H9 (cell line): ENCODE measurements around the gene SEMA4A. TPM values are rescaled to one million over a fixed set of nuclear protein-coding genes. Genes with fewer than 3 reads are reported as not detected.

Experiments
- DNase-seq: peaks from one replicate; pipeline ENCODE4 v3.0.0-alpha.2; 2017
- H2AFZ ChIP-seq: one replicate; pipeline ENCODE4 v1.6.1; 2013; ENCODE audit warnings: mild to moderate bottlenecking, low read length, control low read depth, moderate library complexity
- H2AK5ac ChIP-seq: 2 replicates; pipeline ENCODE4 v1.6.1; 2013; ENCODE audit warnings: low read length, control low read depth, mixed read lengths; ENCODE audit not compliant: insufficient read length
- H2BK120ac ChIP-seq: one replicate; pipeline ENCODE4 v1.6.1; 2013; ENCODE audit warnings: low read depth, mild to moderate bottlenecking, low read length, control low read depth, inconsistent platforms; ENCODE audit not compliant: poor library complexity, severe bottlenecking
- H2BK12ac ChIP-seq: 2 replicates; pipeline ENCODE4 v1.6.1; 2013; ENCODE audit warnings: low read length, control low read depth, mixed read lengths, low read depth; ENCODE audit not compliant: insufficient read length
- H2BK15ac ChIP-seq: 2 replicates; pipeline ENCODE4 v1.6.1; 2013; ENCODE audit warnings: low read depth, low read length, control low read depth
- H2BK20ac ChIP-seq: one replicate; pipeline ENCODE4 v1.6.1; 2013; ENCODE audit warnings: low read depth, mild to moderate bottlenecking, low read length, control low read depth, inconsistent platforms; ENCODE audit not compliant: poor library complexity, severe bottlenecking
- H2BK5ac ChIP-seq: 2 replicates; pipeline ENCODE4 v1.6.1; 2013; ENCODE audit warnings: low read length, control low read depth, mixed read lengths; ENCODE audit not compliant: insufficient read length
- H3K14ac ChIP-seq: 2 replicates; pipeline ENCODE4 v1.6.1; 2013; ENCODE audit warnings: low read length, control low read depth; ENCODE audit not compliant: insufficient read depth
- H3K18ac ChIP-seq: 2 replicates; pipeline ENCODE4 v1.6.1; 2013; ENCODE audit warnings: low read depth, mild to moderate bottlenecking, mixed read lengths, low read length, control low read depth; ENCODE audit not compliant: insufficient read length
- H3K23ac ChIP-seq: 2 replicates; pipeline ENCODE4 v1.6.1; 2013; ENCODE audit warnings: low read length, control low read depth, mixed read lengths, low read depth; ENCODE audit not compliant: insufficient read length
- H3K23me2 ChIP-seq: 2 replicates; pipeline ENCODE4 v1.6.1; 2013; ENCODE audit warnings: low read depth, mild to moderate bottlenecking, mixed read lengths, low read length, control low read depth; ENCODE audit not compliant: insufficient read length, poor library complexity, severe bottlenecking
- H3K27ac ChIP-seq: 2 replicates; pipeline ENCODE4 v1.5.1; 2013; ENCODE audit warnings: low read length, control low read depth, mixed read lengths, low read depth; ENCODE audit not compliant: insufficient read length
- H3K27me3 ChIP-seq: 2 replicates; pipeline ENCODE4 v1.6.1; 2013; ENCODE audit warnings: low read length, control low read depth, inconsistent platforms; ENCODE audit not compliant: insufficient read depth
- H3K4ac ChIP-seq: 2 replicates; pipeline ENCODE4 v1.6.1; 2013; ENCODE audit warnings: low read depth, mild to moderate bottlenecking, control low read depth, inconsistent platforms, low read length, moderate library complexity
- H3K4me1 ChIP-seq: 2 replicates; pipeline ENCODE4 v1.6.1; 2013; ENCODE audit warnings: low read length, control low read depth, inconsistent platforms; ENCODE audit not compliant: insufficient read depth
- H3K4me2 ChIP-seq: 2 replicates; pipeline ENCODE4 v1.6.1; 2013; ENCODE audit warnings: low read length, control low read depth, mixed read lengths; ENCODE audit not compliant: insufficient read length, insufficient read depth
- H3K56ac ChIP-seq: 2 replicates; pipeline ENCODE4 v1.6.1; 2013; ENCODE audit warnings: low read depth, mild to moderate bottlenecking, mixed read lengths, low read length, control low read depth; ENCODE audit not compliant: insufficient read length
- H3K79me1 ChIP-seq: 2 replicates; pipeline ENCODE4 v1.6.1; 2013; ENCODE audit warnings: low read depth, mild to moderate bottlenecking, moderate library complexity, low read length, control low read depth, inconsistent platforms; ENCODE audit not compliant: insufficient read depth, poor library complexity, severe bottlenecking
- H3K79me2 ChIP-seq: 2 replicates; pipeline ENCODE4 v1.6.1; 2013; ENCODE audit warnings: low read length, control low read depth, inconsistent platforms; ENCODE audit not compliant: insufficient read depth
- H3K9ac ChIP-seq: 2 replicates; pipeline ENCODE4 v1.6.1; 2013; ENCODE audit warnings: low read length, control low read depth, mixed read lengths; ENCODE audit not compliant: insufficient read length; ENCODE audit errors: extremely low read depth
- H3K9me3 ChIP-seq: one replicate; pipeline ENCODE4 v1.6.1; 2013; ENCODE audit warnings: low read depth, low read length, inconsistent platforms; ENCODE audit not compliant: control insufficient read depth
- H3T11ph ChIP-seq: one replicate; pipeline ENCODE4 v1.6.1; 2013; ENCODE audit warnings: mild to moderate bottlenecking, low read length, control low read depth, inconsistent platforms
- H4K20me1 ChIP-seq: one replicate; pipeline ENCODE4 v1.6.1; 2013; ENCODE audit not compliant: control insufficient read depth, insufficient read length, insufficient read depth
- H4K5ac ChIP-seq: 2 replicates; pipeline ENCODE4 v1.6.1; 2013; ENCODE audit warnings: low read depth, mild to moderate bottlenecking, mixed read lengths, low read length, control low read depth; ENCODE audit not compliant: insufficient read length
- H4K8ac ChIP-seq: replicated peaks from 2 replicates; pipeline ENCODE4 v1.6.1; 2013; ENCODE audit warnings: low read length, control low read depth, mixed read lengths, low read depth; ENCODE audit not compliant: insufficient read length
- H4K91ac ChIP-seq: 2 replicates; pipeline ENCODE4 v1.6.1; 2013; ENCODE audit warnings: low read depth, mild to moderate bottlenecking, moderate library complexity, mixed read lengths, low read length, control low read depth; ENCODE audit not compliant: insufficient read length
- H3K27ac Mint-ChIP-seq, 3 experiments: 2 replicates in 2 of 3; 3 replicates in 1 of 3; pipeline ENCODE4 v1.8.0; 2020 to 2021; ENCODE audit warnings: mixed read lengths in 3 of 3, mild to moderate bottlenecking in 1 of 3, moderate library complexity in 1 of 3
- H3K27me3 Mint-ChIP-seq: 2 replicates; pipeline ENCODE4 v1.8.0; 2021; ENCODE audit warnings: low read depth, mild to moderate bottlenecking, moderate library complexity, mixed read lengths
- H3K36me3 Mint-ChIP-seq, 3 experiments: 2 replicates in 2 of 3; 3 replicates in 1 of 3; pipeline ENCODE4 v1.8.0; 2020 to 2021; ENCODE audit warnings: low read depth in 3 of 3, mixed read lengths in 3 of 3; ENCODE audit not compliant: insufficient read depth in 1 of 3
- H3K4me1 Mint-ChIP-seq, 2 experiments: 2 replicates each; pipeline ENCODE4 v1.8.0; 2020; ENCODE audit warnings: mixed read lengths in 2 of 2
- H3K4me3 Mint-ChIP-seq, 2 experiments: 2 replicates in 1 of 2; 3 replicates in 1 of 2; pipeline ENCODE4 v1.8.0; 2020 to 2021; ENCODE audit warnings: mild to moderate bottlenecking in 2 of 2, mixed read lengths in 2 of 2, moderate library complexity in 1 of 2
- H3K9me3 Mint-ChIP-seq, 2 experiments: 2 replicates in 1 of 2; 3 replicates in 1 of 2; pipeline ENCODE4 v1.8.0; 2020; ENCODE audit warnings: mild to moderate bottlenecking in 2 of 2, mixed read lengths in 2 of 2, moderate library complexity in 1 of 2
- WGBS: extraction: QIAGEN DNeasy Blood & Tissue Kit; methylation state at CpG from one replicate; pipeline ENCODE4 v1.1.7; 2013; ENCODE audit warnings: missing lambda C conversion rate, low lambda C conversion rate, mixed read lengths; ENCODE audit not compliant: insufficient read length; ENCODE audit errors: extremely low coverage; 5-methylcytosine and 5-hydroxymethylcytosine counted together
- total RNA-seq: library from RNA; stranded (reverse); gene quantifications from 2 replicates; pipeline ENCODE4 v1.2.1, GENCODE V29; 2021
- TF ChIP-seq, protein P1 (sequence below): fragments of 200-600 bp; sonication (generic); conservative IDR thresholded peaks from 3 replicates; pipeline ENCODE4 v1.8.0; 2021; ENCODE audit warnings: antibody characterized with exemption, mild to moderate bottlenecking

The SEMA4A gene
- total RNA-seq, 1 experiment from 2014 or later = 11.1 TPM

GRCh38 chr1:156126630-156127534 lies 26.5 kb upstream of the SEMA4A start:
- no peak overlapping the region for H3T11ph ChIP-seq
- no peaks in the 10 kb centered on the region for H3K27me3 ChIP-seq
- peak overlapping the region; percentile 70 for H2BK12ac ChIP-seq
- Mint-ChIP-seq H3K27me3 (no peaks in the 10 kb centered on the region), H3K4me1 (peaks cover 53 to 56% of the 10 kb centered on the region in 2 experiments), H3K4me3 (no peak overlapping the region), H3K27ac (peak overlapping the region in 2 of 3 experiments; percentile 63 to 89; a peak in 1 of 7 replicates), H3K9me3 (no peaks in the 10 kb centered on the region), H3K36me3 (peaks cover 7 to 12% (median 9%) of the 10 kb centered on the region in 3 experiments; a peak in 5 of 7 replicates)
- H3K18ac ChIP-seq = peak overlapping the region; percentile 51
- H3K4me2 ChIP-seq = no peak overlapping the region
- H3K23me2 ChIP-seq = no peaks in the 10 kb centered on the region
- no peak overlapping the region for H2AK5ac ChIP-seq
- H4K91ac ChIP-seq = peak overlapping the region; percentile 40
- peak overlapping the region; percentile 21 for H3K14ac ChIP-seq
- H4K8ac ChIP-seq = no peak overlapping the region
- no peaks in the 10 kb centered on the region for H3K79me2 ChIP-seq
- H4K20me1 ChIP-seq = no peaks in the 10 kb centered on the region
- H3K23ac ChIP-seq = no peak overlapping the region
- DNase-seq = no peak
- no peak overlapping the region for H2BK5ac ChIP-seq
- no peaks in the 10 kb centered on the region for H3K9me3 ChIP-seq
- H2BK120ac ChIP-seq = no peak overlapping the region
- H3K56ac ChIP-seq = no peak overlapping the region
- no peak overlapping the region for H2BK15ac ChIP-seq
- peaks cover 18% of the 10 kb centered on the region for H3K4me1 ChIP-seq
- no peak overlapping the region for H3K9ac ChIP-seq
- H2AFZ ChIP-seq = no peak overlapping the region
- H3K79me1 ChIP-seq = no peaks in the 10 kb centered on the region
- WGBS = no CpG with 5 or more reads among the region's 15 CpGs
- H3K4ac ChIP-seq = no peak overlapping the region
- H3K27ac ChIP-seq = no peak overlapping the region
- H4K5ac ChIP-seq = no peak overlapping the region
- H2BK20ac ChIP-seq = no peak overlapping the region
- TF ChIP-seq, protein P1, sequence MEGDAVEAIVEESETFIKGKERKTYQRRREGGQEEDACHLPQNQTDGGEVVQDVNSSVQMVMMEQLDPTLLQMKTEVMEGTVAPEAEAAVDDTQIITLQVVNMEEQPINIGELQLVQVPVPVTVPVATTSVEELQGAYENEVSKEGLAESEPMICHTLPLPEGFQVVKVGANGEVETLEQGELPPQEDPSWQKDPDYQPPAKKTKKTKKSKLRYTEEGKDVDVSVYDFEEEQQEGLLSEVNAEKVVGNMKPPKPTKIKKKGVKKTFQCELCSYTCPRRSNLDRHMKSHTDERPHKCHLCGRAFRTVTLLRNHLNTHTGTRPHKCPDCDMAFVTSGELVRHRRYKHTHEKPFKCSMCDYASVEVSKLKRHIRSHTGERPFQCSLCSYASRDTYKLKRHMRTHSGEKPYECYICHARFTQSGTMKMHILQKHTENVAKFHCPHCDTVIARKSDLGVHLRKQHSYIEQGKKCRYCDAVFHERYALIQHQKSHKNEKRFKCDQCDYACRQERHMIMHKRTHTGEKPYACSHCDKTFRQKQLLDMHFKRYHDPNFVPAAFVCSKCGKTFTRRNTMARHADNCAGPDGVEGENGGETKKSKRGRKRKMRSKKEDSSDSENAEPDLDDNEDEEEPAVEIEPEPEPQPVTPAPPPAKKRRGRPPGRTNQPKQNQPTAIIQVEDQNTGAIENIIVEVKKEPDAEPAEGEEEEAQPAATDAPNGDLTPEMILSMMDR = no peak
